ENCODE data around the gene TMPRSS7. TPM values are rescaled to one million over a fixed set of nuclear protein-coding genes. Genes with fewer than 3 reads are reported as not detected.

The TMPRSS7 gene
- total RNA-seq, 1 donor from 2014 or later: not detected

GRCh38 chr3:112111785-112112402, 77.4 kb downstream of the TMPRSS7 start:
- Mint-ChIP-seq H3K27me3 (ENCODE audit: low read depth) (no peaks in the 10 kb centered on the region), H3K4me1 (peaks cover 42% of the 10 kb centered on the region), H3K9me3 (no peaks in the 10 kb centered on the region), H3K36me3 (ENCODE audit: low read depth) (peaks cover 9% of the 10 kb centered on the region), H3K27ac (ENCODE audit: unreplicated experiment) (no peak overlapping the region), H3K4me3 (no peak overlapping the region)
- DNase-seq (ENCODE audit: low read depth, low spot score): peak; percentile 46
- peak; percentile 86 for TF ChIP-seq CTCF (conservative IDR thresholded peaks at IDR 0.05)

- H3K27ac Mint-ChIP-seq (ENCODE audit: unreplicated experiment): no peak overlapping the region
- no peaks in the 10 kb centered on the region for H3K9me3 Mint-ChIP-seq
- no peak for DNase-seq (ENCODE audit: low read depth, low spot score)
- no peaks in the 10 kb centered on the region for H3K27me3 Mint-ChIP-seq (ENCODE audit: low read depth)
- H3K4me1 Mint-ChIP-seq: peaks cover 68% of the 10 kb centered on the region
- H3K4me3 Mint-ChIP-seq: no peak overlapping the region
- TF ChIP-seq CTCF (conservative IDR thresholded peaks at IDR 0.05): no peak
- H3K36me3 Mint-ChIP-seq (ENCODE audit: low read depth): peaks cover 20% of the 10 kb centered on the region
Measured at GRCh38 chr3:112114576-112115160, 80.1 kb downstream of the TMPRSS7 start.

GRCh38 chr3:112115161-112115739, 80.7 kb downstream of the TMPRSS7 start:
- no peak overlapping the region for H3K27ac Mint-ChIP-seq (ENCODE audit: unreplicated experiment)
- H3K36me3 Mint-ChIP-seq (ENCODE audit: low read depth): peaks cover 23% of the 10 kb centered on the region
- H3K9me3 Mint-ChIP-seq: no peaks in the 10 kb centered on the region
- TF ChIP-seq CTCF (conservative IDR thresholded peaks at IDR 0.05): no peak
- peaks cover 74% of the 10 kb centered on the region for H3K4me1 Mint-ChIP-seq
- H3K27me3 Mint-ChIP-seq (ENCODE audit: low read depth): no peaks in the 10 kb centered on the region
- no peak overlapping the region for H3K4me3 Mint-ChIP-seq
- DNase-seq (ENCODE audit: low read depth, low spot score): no peak

- Mint-ChIP-seq H3K27me3 (ENCODE audit: low read depth) (no peaks in the 10 kb centered on the region), H3K4me3 (no peak overlapping the region), H3K4me1 (peaks cover 77% of the 10 kb centered on the region), H3K27ac (ENCODE audit: unreplicated experiment) (no peak overlapping the region), H3K36me3 (ENCODE audit: low read depth) (peaks cover 23% of the 10 kb centered on the region), H3K9me3 (no peaks in the 10 kb centered on the region)
- no peak for DNase-seq (ENCODE audit: low read depth, low spot score)
- no peak for TF ChIP-seq CTCF (conservative IDR thresholded peaks at IDR 0.05)
Measured at GRCh38 chr3:112115806-112116383, 81.4 kb downstream of the TMPRSS7 start.

GRCh38 chr3:112116748-112117186, 82.2 kb downstream of the TMPRSS7 start:
- DNase-seq (ENCODE audit: low read depth, low spot score): no peak
- H3K36me3 Mint-ChIP-seq (ENCODE audit: low read depth): peaks cover 23% of the 10 kb centered on the region
- peak overlapping the region; percentile 74 for H3K27ac Mint-ChIP-seq (ENCODE audit: unreplicated experiment)
- H3K4me3 Mint-ChIP-seq: no peak overlapping the region
- no peaks in the 10 kb centered on the region for H3K9me3 Mint-ChIP-seq
- H3K27me3 Mint-ChIP-seq (ENCODE audit: low read depth): no peaks in the 10 kb centered on the region
- TF ChIP-seq CTCF (conservative IDR thresholded peaks at IDR 0.05): no peak
- H3K4me1 Mint-ChIP-seq: peaks cover 74% of the 10 kb centered on the region

All from neural crest cell (in vitro differentiated cells).